HG03064 (cell line): ENCODE measurements around the gene ZNF571.

ENCODE experiments used
- ATAC-seq: cut with Tn5 transposase; IDR thresholded peaks from one replicate; pipeline ENCODE4 v1.9.1; 2021; ENCODE audit warnings: low read depth; ENCODE audit not compliant: unreplicated experiment

Gene ZNF571

DNA sequence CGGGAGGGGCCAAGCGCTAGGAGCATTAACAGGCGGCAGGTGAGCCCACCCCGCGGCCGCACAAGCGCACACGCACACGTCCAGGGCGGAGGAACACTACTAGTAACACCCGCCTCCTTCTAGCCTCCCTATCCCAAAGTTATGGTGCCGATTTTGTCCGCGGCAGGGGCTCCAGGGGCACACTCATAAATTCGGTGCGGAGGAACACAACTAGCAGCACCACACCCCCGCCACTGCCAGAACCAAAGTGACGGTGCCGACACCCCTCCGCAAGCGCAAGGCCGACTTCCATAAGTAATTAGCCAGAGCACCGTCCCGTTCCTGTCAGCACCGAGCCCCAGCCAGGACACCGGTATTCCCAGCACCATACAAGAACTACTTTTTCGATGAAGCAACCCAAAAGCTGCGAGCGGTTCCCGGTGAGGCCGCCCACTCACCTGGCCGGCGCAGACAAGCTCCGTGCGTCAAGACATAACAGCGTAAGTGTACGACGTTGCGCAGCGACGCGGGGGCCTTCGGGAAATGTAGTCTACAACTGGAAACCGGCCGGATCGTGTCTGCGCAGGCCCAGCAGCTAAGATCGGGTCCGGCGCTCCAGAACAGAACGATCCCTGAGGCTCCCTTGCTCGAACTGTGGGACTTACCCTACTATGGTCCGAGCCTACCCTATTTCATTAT lies at the start of gene ZNF571, which contains the start of gene ZNF540:
Gene ZNF571 (minus strand): TSS at position 489 of the 678 bp plus-strand sequence. CDS start 8,116 bp downstream, outside the sequence.
Gene ZNF540 (plus strand): TSS at position 573 of the 678 bp plus-strand sequence. CDS start 3,572 bp downstream, outside the sequence.
- peak; percentile 92 for ATAC-seq

DNA sequence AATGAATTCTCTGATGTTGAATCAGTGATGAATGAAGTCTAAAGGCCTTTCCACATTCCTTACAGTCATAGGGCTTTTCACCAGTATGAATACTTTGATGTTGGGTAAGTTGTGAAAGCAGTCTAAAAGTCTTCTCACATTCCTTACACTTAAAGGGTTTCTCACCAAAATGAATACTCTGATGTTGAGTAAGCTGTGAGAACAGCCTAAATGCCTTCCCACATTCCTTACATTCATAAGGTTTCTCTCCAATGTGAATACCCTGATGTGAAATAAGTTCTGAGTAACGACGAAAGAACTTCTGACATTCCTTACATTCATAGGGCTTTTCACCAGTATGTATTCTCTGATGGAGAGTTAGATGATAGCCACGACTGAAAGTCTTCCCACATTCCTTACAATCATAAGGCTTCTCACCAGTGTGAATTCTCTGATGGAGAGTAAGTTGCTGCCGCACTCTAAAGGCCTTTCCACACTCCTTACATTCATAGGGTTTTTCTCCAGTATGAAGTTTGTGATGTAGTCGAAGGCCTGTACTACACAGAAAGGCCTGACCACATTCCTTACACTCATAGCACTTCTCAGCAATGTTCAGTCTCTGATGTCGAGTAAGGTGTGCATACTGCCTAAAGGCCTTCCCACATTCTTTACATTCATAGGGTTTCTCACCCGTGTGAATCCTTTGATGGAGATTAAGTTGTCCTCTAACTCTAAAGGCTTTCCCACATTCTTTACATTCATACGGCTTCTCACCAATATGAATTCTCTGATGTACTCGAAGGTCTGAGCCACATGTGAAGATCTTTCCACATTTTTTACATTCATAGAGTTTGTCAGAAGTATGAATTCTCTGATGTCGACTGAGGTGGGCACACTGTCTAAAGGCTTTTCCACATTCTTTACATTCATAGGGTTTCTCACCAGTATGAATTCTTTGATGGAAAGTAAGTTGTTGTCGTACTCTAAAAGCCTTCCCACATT lies 40.8 kb upstream of the ZNF571 start:
- ATAC-seq, result no peak

GRCh38 chr19:37594982-37595382 lies 390 bp upstream of the ZNF571 start:
- peak; percentile 9 for ATAC-seq

GRCh38 chr19:37593996-37594303 lies 642 bp downstream of the ZNF571 start:
- no peak for ATAC-seq

GRCh38 chr19:37583340-37583739 lies 11.3 kb downstream of the ZNF571 start:
- no peak for ATAC-seq

DNA sequence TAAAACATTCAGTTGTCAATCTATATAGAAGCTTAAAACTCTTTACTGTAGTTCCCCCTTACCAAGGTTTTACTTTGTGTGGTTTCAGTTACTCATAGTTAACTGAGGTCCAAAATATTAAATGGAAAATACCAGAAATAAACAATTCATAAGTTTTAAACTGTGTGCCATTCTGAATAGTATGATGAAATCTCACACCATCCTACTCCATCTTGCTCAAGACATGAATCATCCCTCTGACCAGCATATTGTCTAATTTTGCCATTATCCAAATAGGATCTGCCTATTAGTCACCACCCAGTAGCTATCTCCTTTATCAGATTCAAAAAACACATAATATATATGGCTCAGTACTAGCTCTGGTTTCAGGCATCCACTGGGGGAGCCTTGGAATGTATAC lies 22.4 kb downstream of the ZNF571 start:
- no peak for ATAC-seq

DNA sequence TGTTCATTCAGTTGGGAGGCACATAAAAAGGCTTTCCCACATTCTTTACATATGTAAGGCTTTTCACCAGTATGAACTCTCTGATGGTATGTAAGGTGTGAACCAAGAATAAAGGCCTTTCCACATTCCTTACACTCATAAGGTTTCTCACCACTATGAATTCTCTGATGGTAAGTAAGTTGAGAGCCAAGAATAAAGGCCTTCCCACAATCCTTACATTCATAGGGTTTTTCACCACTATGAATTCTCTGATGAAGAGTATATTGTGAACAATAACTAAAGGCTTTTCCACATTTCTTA lies 29.3 kb downstream of the ZNF571 start:
- ATAC-seq, result no peak

- no peak for ATAC-seq
These were observed 29.8 kb downstream of the ZNF571 start for GRCh38 chr19:37564624-37565369.

GRCh38 chr19:37563518-37563917 lies 31.1 kb downstream of the ZNF571 start:
- no peak for ATAC-seq

DNA sequence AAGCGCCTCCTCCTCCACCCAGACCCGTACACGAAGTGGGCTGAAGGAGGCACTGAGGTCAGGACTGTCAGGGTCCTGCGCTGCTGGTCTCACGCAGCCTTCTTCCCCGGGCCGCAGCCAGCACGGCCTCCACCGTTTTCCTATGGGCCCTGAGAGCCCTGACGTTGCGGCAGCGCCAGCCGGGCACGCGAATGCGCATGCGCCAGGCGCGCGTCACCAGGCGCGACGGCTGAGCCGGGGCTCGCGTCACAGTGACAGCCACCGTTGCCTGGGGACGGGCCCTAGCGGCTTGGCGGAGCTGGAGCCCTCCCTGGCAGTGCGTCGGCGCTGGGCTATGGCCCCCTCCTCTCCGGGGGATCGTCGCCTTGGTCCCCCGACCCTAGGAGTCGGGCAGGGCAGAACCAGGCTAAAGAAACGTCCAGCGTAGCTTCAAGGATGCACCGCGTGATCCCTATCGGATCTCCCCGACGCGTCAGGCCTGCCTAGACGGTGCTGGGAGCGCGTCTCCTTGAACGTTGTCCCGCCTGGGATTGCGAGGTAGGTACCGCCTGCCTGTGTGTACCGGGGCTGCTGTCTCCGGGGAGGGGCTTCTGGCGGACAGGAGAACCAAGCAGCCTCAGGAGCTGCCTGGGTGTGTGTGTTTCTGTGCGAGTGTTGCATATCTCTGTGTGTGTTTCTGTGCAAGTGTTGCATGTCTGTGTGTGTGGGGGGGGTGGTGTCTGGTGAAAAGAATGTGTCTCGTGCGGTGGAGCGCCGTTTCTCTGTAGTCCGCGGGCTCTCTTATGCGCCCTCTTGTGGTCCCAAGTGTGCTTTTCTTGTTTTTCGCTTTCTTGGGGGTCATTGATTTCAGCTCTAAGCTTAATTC lies 43.2 kb downstream of the ZNF571 start:
- ATAC-seq, result no peak

GRCh38 chr19:37537391-37537947 lies 57.1 kb downstream of the ZNF571 start:
- ATAC-seq, result no peak

DNA sequence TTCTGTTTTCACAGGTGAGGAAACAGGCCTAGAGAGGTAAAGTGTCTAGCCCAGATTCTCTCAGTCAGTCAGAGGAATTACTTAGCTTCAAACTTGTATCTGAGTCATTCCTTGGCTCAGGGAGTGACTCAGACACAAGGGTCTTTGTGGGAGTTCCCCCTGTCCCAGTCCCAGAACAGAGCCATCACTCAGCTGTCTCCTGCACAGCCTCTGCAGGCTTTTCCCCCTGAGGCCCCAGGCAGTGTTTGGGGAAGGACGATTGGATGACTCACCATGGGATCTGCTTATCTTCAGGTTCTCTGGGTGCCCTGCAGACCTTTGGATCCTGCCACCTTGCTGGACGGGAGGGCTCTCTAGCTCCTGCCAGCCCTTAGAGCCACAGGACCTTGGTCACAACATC lies 74.7 kb downstream of the ZNF571 start:
- ATAC-seq, result no peak
